HEK293 (cell line): ENCODE data around the gene SPATA22.
"Not testable (repeated sequence)": the region's sequence is repeated elsewhere in the genome, so short reads cannot be mapped to it uniquely, and the experiment has no call there.

Experiments used
- CTCF ChIA-PET: fragments of 350-600 bp; formaldehyde crosslinking; extraction: SDS; loops from one replicate; lab custom pipeline; 2021; ENCODE audit warnings: antibody characterized with exemption; lab: Yijun Ruan, JAX
- POLR2A ChIA-PET: fragments of 300-600 bp; formaldehyde crosslinking; extraction: SDS; loops from one replicate; lab custom pipeline; 2020; ENCODE audit warnings: antibody characterized with exemption, inconsistent platforms; lab: Yijun Ruan, JAX
- H3K27ac ChIP-seq: fragments of 200-500 bp; sonication (Bioruptor generic); 2 replicates; pipeline ENCODE4 v1.5.1; 2014; ENCODE audit warnings: low read depth, low read length, control low read depth, inconsistent platforms; ENCODE audit errors: extremely low read depth
- H3K36me3 ChIP-seq, 2 experiments: fragments of 200-500 bp in 1 of 2; sonication (Bioruptor generic) in 1 of 2; 1 replicate in 1 of 2; 2 replicates in 1 of 2; pipeline ENCODE4 v1.5.1; 2014 to 2017; ENCODE audit warnings: inconsistent platforms in 2 of 2, low read length in 2 of 2; ENCODE audit not compliant: control insufficient read depth in 2 of 2, insufficient read depth in 1 of 2
- H3K4me1 ChIP-seq: fragments of 200-500 bp; sonication (Bioruptor generic); 2 replicates; pipeline ENCODE4 v1.5.1; 2014; ENCODE audit warnings: mild to moderate bottlenecking, low read length, inconsistent platforms; ENCODE audit not compliant: control insufficient read depth, insufficient read depth
- H3K4me3 ChIP-seq: 2 replicates; pipeline ENCODE4 v1.5.1; 2011; ENCODE audit warnings: low read depth, mild to moderate bottlenecking, control low read depth, low read length, moderate library complexity
- H3K9me3 ChIP-seq: fragments of 200-500 bp; sonication (Bioruptor generic); 2 replicates; pipeline ENCODE4 v1.5.1; 2014; ENCODE audit warnings: low read depth, low read length, inconsistent platforms; ENCODE audit not compliant: control insufficient read depth, insufficient read depth
- BCL11B ChIP-seq: fragments of 450-650 bp; formaldehyde crosslinking; IDR thresholded peaks from 2 replicates; pipeline ENCODE4 v1.5.1; 2016; ENCODE audit warnings: low read depth, missing biosample characterization, missing genetic modification characterization
- HIC1 ChIP-seq: fragments of 450-650 bp; formaldehyde crosslinking; IDR thresholded peaks from 2 replicates; pipeline ENCODE4 v1.5.1; 2016; ENCODE audit warnings: missing biosample characterization, missing genetic modification characterization
- KLF1 ChIP-seq: fragments of 450-650 bp; formaldehyde crosslinking; IDR thresholded peaks from 2 replicates; pipeline ENCODE4 v1.5.1; 2016; ENCODE audit warnings: missing biosample characterization, missing genetic modification characterization
- PRDM6 ChIP-seq: fragments of 450-650 bp; formaldehyde crosslinking; IDR thresholded peaks from 2 replicates; pipeline ENCODE4 v1.5.1; 2017; ENCODE audit warnings: missing biosample characterization, missing genetic modification characterization
- ZBTB17 ChIP-seq: fragments of 450-650 bp; formaldehyde crosslinking; IDR thresholded peaks from 2 replicates; pipeline ENCODE4 v1.5.1; 2016; ENCODE audit warnings: missing biosample characterization, missing genetic modification characterization
- ZBTB44 ChIP-seq: fragments of 450-650 bp; IDR thresholded peaks from 2 replicates; pipeline ENCODE4 v1.5.1; 2018; ENCODE audit warnings: missing biosample characterization, mild to moderate bottlenecking, missing genetic modification characterization
- ZFP37 ChIP-seq: fragments of 450-650 bp; formaldehyde crosslinking; IDR thresholded peaks from 2 replicates; pipeline ENCODE4 v1.5.1; 2016; ENCODE audit warnings: missing biosample characterization, missing genetic modification characterization
- ZNF202 ChIP-seq: fragments of 450-650 bp; formaldehyde crosslinking; IDR thresholded peaks from 2 replicates; pipeline ENCODE4 v1.5.1; 2016; ENCODE audit warnings: missing biosample characterization, missing genetic modification characterization, borderline replicate concordance
- ZNF302 ChIP-seq: fragments of 450-650 bp; formaldehyde crosslinking; IDR thresholded peaks from 2 replicates; pipeline ENCODE4 v1.5.1; 2016; ENCODE audit warnings: missing biosample characterization, missing genetic modification characterization, low read depth
- ZNF416 ChIP-seq: fragments of 450-650 bp; formaldehyde crosslinking; IDR thresholded peaks from 2 replicates; pipeline ENCODE4 v1.5.1; 2016; ENCODE audit warnings: missing biosample characterization, missing genetic modification characterization
- ZNF423 ChIP-seq: fragments of 450-650 bp; formaldehyde crosslinking; IDR thresholded peaks from 2 replicates; pipeline ENCODE4 v1.5.1; 2016; ENCODE audit warnings: missing biosample characterization, missing genetic modification characterization
- ZNF530 ChIP-seq: fragments of 450-650 bp; formaldehyde crosslinking; IDR thresholded peaks from 2 replicates; pipeline ENCODE4 v1.5.1; 2016; ENCODE audit warnings: low read depth, missing biosample characterization, missing genetic modification characterization
- ZNF596 ChIP-seq: fragments of 450-650 bp; IDR thresholded peaks from 2 replicates; pipeline ENCODE4 v1.5.0; 2018; ENCODE audit warnings: missing biosample characterization, mild to moderate bottlenecking, missing genetic modification characterization, moderate library complexity
- ZNF624 ChIP-seq: fragments of 450-650 bp; formaldehyde crosslinking; IDR thresholded peaks from 2 replicates; pipeline ENCODE4 v1.5.1; 2017; ENCODE audit warnings: missing biosample characterization, missing genetic modification characterization
- ZNF626 ChIP-seq: fragments of 450-650 bp; sonication (Bioruptor Pico); formaldehyde crosslinking; IDR thresholded peaks from 2 replicates; pipeline ENCODE4 v1.5.1; 2018; ENCODE audit warnings: missing biosample characterization, missing genetic modification characterization, inconsistent platforms
- ZNF785 ChIP-seq: fragments of 450-650 bp; formaldehyde crosslinking; IDR thresholded peaks from 2 replicates; pipeline ENCODE4 v1.5.1; 2016; ENCODE audit warnings: missing biosample characterization, missing genetic modification characterization
- TF ChIP-seq, protein P1 (sequence below): fragments of 450-650 bp; formaldehyde crosslinking; IDR thresholded peaks from 2 replicates; pipeline ENCODE4 v1.5.1; 2016; ENCODE audit warnings: missing biosample characterization, missing genetic modification characterization

The SPATA22 gene

GRCh38 chr17:3415610-3416009 lies 56.0 kb downstream of the SPATA22 start:
- ChIA-PET CTCF (interaction anchor here (0.7 kb wide), 1 partner anchor 28 kb away, joined by 3 read pairs; no protein-coding TSS in a partner anchor), POLR2A (no interaction called here)

DNA sequence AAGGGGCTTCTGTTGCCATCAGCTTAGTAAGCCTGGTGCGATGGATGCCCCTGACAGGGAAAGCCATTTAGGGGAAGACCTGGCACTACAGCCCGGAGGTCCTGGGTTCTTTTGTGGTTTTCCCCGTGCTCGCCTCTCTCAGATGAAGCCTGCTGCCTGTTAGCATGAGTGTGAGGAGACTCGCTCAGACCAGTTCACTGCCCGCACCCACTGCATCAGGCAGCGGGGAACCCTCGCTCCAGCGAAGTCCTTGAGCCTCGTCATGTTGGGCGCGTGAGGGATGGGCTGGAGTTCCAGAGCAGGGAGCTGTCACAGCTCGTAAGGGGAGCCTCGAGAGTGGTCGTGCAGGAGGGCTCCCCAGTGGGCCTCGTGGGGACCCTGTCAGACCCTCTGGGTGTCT lies 59.4 kb downstream of the SPATA22 start:
- not testable (repeated sequence) for H3K4me3 ChIP-seq

More at GRCh38 chr17:3415610-3416009, 56.0 kb downstream of the SPATA22 start:
- H3K4me1 ChIP-seq, result no peaks in the 10 kb centered on the region
- TF ChIP-seq ZNF785 (tag by site-specific recombination), result no peak
- no peak for TF ChIP-seq ZNF202 (tag by site-specific recombination)
- TF ChIP-seq ZBTB44 (tag by site-specific recombination), result no peak
- no peak for TF ChIP-seq ZNF626 (tag by site-specific recombination)
- no peak for TF ChIP-seq ZFP37 (tag by site-specific recombination)
- no peak for TF ChIP-seq ZNF624 (tag by site-specific recombination)
- no peak for TF ChIP-seq ZNF302 (tag by site-specific recombination)
- no peak for TF ChIP-seq ZNF416 (tag by site-specific recombination)
- no peak for TF ChIP-seq HIC1 (tag by site-specific recombination)
- no peak for TF ChIP-seq BCL11B
- TF ChIP-seq, protein P1, sequence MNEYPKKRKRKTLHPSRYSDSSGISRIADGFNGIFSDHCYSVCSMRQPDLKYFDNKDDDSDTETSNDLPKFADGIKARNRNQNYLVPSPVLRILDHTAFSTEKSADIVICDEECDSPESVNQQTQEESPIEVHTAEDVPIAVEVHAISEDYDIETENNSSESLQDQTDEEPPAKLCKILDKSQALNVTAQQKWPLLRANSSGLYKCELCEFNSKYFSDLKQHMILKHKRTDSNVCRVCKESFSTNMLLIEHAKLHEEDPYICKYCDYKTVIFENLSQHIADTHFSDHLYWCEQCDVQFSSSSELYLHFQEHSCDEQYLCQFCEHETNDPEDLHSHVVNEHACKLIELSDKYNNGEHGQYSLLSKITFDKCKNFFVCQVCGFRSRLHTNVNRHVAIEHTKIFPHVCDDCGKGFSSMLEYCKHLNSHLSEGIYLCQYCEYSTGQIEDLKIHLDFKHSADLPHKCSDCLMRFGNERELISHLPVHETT (tag by site-specific recombination), result no peak
- TF ChIP-seq ZNF530 (tag by site-specific recombination), result no peak
- TF ChIP-seq ZNF423, result no peak
- no peak for TF ChIP-seq ZNF596 (tag by site-specific recombination)
- TF ChIP-seq ZBTB17 (tag by site-specific recombination), result no peak
- TF ChIP-seq KLF1, result no peak
- TF ChIP-seq PRDM6 (tag by site-specific recombination), result no peak
- TF ChIP-seq, all 188 proteins: peak for 0
- Histone ChIP-seq H3K9me3 (no peaks in the 10 kb centered on the region), H3K27ac (no peak overlapping the region), H3K4me3 (no peak overlapping the region), H3K36me3 (no peaks in the 10 kb centered on the region)

More for the DNA sequence above, 59.4 kb downstream of the SPATA22 start:
- POLR2A ChIA-PET, H3K4me1 ChIP-seq, H3K27ac ChIP-seq, H3K36me3 ChIP-seq, H3K9me3 ChIP-seq, CTCF ChIA-PET: not testable (repeated sequence)
